Upper lobe of right lung (tissue), 1 donor: ENCODE data around the gene ZNF100. TPM values are rescaled to one million over a fixed set of nuclear protein-coding genes. Genes with fewer than 3 reads are reported as not detected.

ENCODE experiments used
- ATAC-seq: fragments of 200-7000 bp; cut with Tn5 transposase; one replicate; pipeline ENCODE4 v1.9.1; 2020; ENCODE audit warnings: mild to moderate bottlenecking, moderate library complexity
- DNase-seq: peaks from one replicate; pipeline ENCODE4 v3.0.0-alpha.2; 2020
- H3K27ac ChIP-seq: fragments of 200-600 bp; one replicate; pipeline ENCODE4 v1.8.0; 2022
- H3K27me3 ChIP-seq: fragments of 200-600 bp; one replicate; pipeline ENCODE4 v1.8.0; 2022; ENCODE audit warnings: mild to moderate bottlenecking
- H3K36me3 ChIP-seq: fragments of 200-600 bp; one replicate; pipeline ENCODE4 v1.8.0; 2022
- H3K4me1 ChIP-seq: fragments of 200-600 bp; one replicate; pipeline ENCODE4 v1.8.0; 2022
- H3K4me3 ChIP-seq: fragments of 200-600 bp; one replicate; pipeline ENCODE4 v1.8.0; 2022; ENCODE audit warnings: mild to moderate bottlenecking
- H3K9me3 ChIP-seq: fragments of 200-600 bp; one replicate; pipeline ENCODE4 v1.8.0; 2022
- intact Hi-C: fragments of 100-400 bp; cut with DNase I; formaldehyde crosslinking; loops from one replicate; pipeline ENCODE4 v1.11.0; 2022
- total RNA-seq: library from RNA; stranded (reverse); fragmentation: NEBNext Ultra II Directional; extraction: Animal tissue kit (Norgen Biotek cat#: 25700); gene quantifications from one replicate; pipeline ENCODE4 v1.2.1, GENCODE V29; 2021
- TF ChIP-seq, protein P1 (sequence below): fragments of 200-600 bp; IDR thresholded peaks from one replicate; pipeline ENCODE4 v1.8.0; 2022; ENCODE audit warnings: antibody characterized with exemption
- donor health status: DM: no; HTN: yes; CAD: no; lungs with severe emphysema.

Gene ZNF100
- total RNA-seq, 1 donor from 2014 or later: 14.5 TPM

DNA sequence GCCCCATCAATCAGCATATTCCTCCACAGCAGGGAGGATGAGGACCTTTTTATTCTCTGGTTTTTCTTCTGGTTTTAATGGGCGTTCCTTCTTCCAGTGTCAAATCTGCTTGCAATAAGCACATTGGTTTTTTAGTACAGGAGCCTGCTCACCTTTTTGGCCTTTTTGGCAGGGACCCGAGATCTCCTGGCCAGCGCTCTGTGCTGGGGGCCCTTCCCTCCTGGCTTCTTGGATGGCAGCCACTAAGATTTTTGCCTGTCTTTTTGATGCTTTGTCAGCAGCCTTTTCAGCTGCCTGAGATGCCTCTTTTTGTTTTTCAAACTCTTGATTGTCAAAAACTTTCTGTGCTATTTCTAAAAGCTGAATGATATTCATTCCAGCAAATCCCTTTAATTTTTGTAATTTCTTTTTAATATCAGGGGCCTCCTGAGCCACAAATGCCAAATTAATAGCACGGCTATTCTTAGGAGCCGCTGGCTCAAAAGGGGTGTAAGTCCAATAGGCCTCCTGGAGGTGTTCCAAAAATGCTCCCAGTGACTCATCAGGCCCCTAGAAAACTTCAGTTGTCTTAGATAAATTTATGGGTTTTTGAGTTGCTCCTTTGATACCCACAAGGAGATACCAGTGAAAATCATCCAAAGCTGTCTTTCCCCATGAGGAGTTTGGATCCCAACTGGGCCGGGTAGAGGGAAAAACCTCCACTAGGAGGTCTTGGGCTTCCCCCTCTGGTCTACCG, 73.0 kb downstream of the ZNF100 start:
- H3K36me3 ChIP-seq: no peaks in the 10 kb centered on the region
- no peaks in the 10 kb centered on the region for H3K27me3 ChIP-seq
- H3K27ac ChIP-seq: no peak overlapping the region
- no peaks in the 10 kb centered on the region for H3K9me3 ChIP-seq
- TF ChIP-seq, protein P1, sequence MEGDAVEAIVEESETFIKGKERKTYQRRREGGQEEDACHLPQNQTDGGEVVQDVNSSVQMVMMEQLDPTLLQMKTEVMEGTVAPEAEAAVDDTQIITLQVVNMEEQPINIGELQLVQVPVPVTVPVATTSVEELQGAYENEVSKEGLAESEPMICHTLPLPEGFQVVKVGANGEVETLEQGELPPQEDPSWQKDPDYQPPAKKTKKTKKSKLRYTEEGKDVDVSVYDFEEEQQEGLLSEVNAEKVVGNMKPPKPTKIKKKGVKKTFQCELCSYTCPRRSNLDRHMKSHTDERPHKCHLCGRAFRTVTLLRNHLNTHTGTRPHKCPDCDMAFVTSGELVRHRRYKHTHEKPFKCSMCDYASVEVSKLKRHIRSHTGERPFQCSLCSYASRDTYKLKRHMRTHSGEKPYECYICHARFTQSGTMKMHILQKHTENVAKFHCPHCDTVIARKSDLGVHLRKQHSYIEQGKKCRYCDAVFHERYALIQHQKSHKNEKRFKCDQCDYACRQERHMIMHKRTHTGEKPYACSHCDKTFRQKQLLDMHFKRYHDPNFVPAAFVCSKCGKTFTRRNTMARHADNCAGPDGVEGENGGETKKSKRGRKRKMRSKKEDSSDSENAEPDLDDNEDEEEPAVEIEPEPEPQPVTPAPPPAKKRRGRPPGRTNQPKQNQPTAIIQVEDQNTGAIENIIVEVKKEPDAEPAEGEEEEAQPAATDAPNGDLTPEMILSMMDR: no peak
- intact Hi-C loops: no loop called here
- ATAC-seq (no peak), DNase-seq (no peak)
- no peaks in the 10 kb centered on the region for H3K4me1 ChIP-seq
- H3K4me3 ChIP-seq: no peak overlapping the region

- Histone ChIP-seq H3K36me3 (no peaks in the 10 kb centered on the region), H3K27me3 (no peaks in the 10 kb centered on the region), H3K4me1 (no peaks in the 10 kb centered on the region), H3K27ac (no peak overlapping the region), H3K9me3 (no peaks in the 10 kb centered on the region), H3K4me3 (no peak overlapping the region)
- TF ChIP-seq, protein P1: no peak
- ATAC-seq (no peak), DNase-seq (no peak)
- intact Hi-C loops: no loop called here
Measured at GRCh38 chr19:21693399-21693798, 74.0 kb downstream of the ZNF100 start.

GRCh38 chr19:21691661-21692060, 75.7 kb downstream of the ZNF100 start:
- TF ChIP-seq, protein P1: no peak
- Histone ChIP-seq H3K27ac (no peak overlapping the region), H3K4me3 (no peak overlapping the region), H3K27me3 (no peaks in the 10 kb centered on the region), H3K9me3 (no peaks in the 10 kb centered on the region), H3K36me3 (no peaks in the 10 kb centered on the region), H3K4me1 (no peaks in the 10 kb centered on the region)
- DNase-seq: no peak
- intact Hi-C loops: no loop called here
- peak; percentile 20 for ATAC-seq

DNA sequence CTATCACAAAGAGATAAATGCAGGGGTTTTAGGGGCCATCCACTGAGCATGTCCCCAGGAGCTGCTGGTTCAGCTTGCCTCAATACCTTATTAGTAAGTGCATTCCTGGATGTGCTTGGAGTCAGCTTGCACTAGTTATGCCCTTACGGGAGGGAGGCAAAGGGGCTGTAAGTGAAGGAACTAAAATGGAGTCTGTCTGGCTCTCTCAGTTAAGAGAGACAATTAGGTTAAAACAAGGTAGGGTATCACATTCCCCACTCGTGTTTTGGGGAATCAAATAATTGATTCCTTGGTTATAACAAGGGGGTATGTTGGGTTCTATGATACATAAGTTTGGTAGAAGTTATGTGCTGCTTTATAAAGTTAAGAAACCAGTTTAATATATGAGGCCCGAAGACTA, 78.9 kb downstream of the ZNF100 start:
- H3K9me3 ChIP-seq: no peaks in the 10 kb centered on the region
- no peak overlapping the region for H3K27ac ChIP-seq
- TF ChIP-seq, protein P1: no peak
- no peaks in the 10 kb centered on the region for H3K36me3 ChIP-seq
- no peak for ATAC-seq
- intact Hi-C loops: no loop called here
- no peak overlapping the region for H3K4me3 ChIP-seq
- H3K4me1 ChIP-seq: no peaks in the 10 kb centered on the region
- no peaks in the 10 kb centered on the region for H3K27me3 ChIP-seq
- no peak for DNase-seq

DNA sequence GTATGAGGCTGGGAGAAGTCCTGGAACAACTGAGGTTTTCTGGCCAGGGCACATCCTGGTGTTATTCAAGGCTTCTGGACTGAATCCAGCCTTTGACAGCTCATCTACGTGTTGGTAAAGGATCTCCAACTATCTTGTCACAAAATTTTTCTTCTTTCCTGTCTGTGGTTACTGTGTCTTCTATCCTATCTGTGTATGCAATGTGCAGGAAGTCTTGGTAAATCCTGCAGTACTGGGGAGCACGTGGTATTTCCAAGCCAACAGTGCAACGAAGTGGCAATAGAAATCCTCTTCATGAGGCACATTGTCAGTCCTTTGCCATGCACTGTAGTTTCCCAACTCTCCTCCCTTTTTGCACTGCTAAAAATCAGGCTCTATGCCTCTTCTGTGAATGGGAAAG, 86.7 kb downstream of the ZNF100 start:
- ATAC-seq (no peak), DNase-seq (no peak)
- Histone ChIP-seq H3K4me3 (no peak overlapping the region), H3K9me3 (no peaks in the 10 kb centered on the region), H3K27ac (no peak overlapping the region), H3K36me3 (no peaks in the 10 kb centered on the region), H3K27me3 (no peaks in the 10 kb centered on the region), H3K4me1 (no peaks in the 10 kb centered on the region)
- TF ChIP-seq, protein P1: no peak
- intact Hi-C loops: no loop called here

DNA sequence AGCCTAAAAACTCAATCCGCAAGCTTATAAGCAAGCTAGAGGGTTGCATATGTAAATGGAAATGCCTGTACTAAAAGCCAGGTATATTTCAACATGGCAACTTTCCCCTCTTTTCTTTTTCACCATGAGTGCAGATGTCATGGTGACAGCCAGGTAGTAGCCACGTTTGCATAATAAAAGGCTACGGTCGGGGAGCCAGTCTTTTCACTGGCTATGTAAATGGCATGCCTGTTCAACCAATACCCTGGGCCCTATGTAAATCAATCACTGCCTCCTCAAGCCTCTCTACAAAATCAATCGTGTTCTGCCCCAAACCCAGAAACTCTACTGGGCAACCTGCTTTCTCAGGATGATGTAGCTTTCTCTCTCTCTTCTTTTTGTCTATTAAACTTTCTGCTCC, 87.4 kb downstream of the ZNF100 start:
- TF ChIP-seq, protein P1: no peak
- intact Hi-C loops: no loop called here
- H3K36me3 ChIP-seq: no peaks in the 10 kb centered on the region

More for the DNA sequence above, 87.4 kb downstream of the ZNF100 start:
- no peak for ATAC-seq
- DNase-seq: no peak
- Histone ChIP-seq H3K27me3 (no peaks in the 10 kb centered on the region), H3K9me3 (no peaks in the 10 kb centered on the region), H3K4me1 (no peaks in the 10 kb centered on the region), H3K4me3 (no peak overlapping the region), H3K27ac (no peak overlapping the region)
